GM13976 (cell line): ENCODE measurements around the gene BRPF3.

Experiments used
- DNase-seq: peaks from one replicate; pipeline ENCODE4 v3.0.0; 2012; ENCODE audit warnings: low spot score
- CTCF ChIP-seq: IDR thresholded peaks from 2 replicates; pipeline ENCODE4 v1.5.1; 2012; ENCODE audit warnings: borderline replicate concordance, mild to moderate bottlenecking; ENCODE audit not compliant: insufficient read depth; ENCODE audit errors: extremely low read depth, missing control alignments, control extremely low read depth
- in situ Hi-C: fragments of 300-500 bp; cut with MboI; formaldehyde crosslinking; loops from one replicate; pipeline ENCODE4 v1.12.0; 2022; ENCODE audit warnings: low sequenced_read_pairs, mixed read lengths, inconsistent platforms; ENCODE audit not compliant: unreplicated experiment

The BRPF3 gene

GRCh38 chr6:36243562-36244212 lies 47.1 kb downstream of the BRPF3 start:
- TF ChIP-seq CTCF, result no peak
- in situ Hi-C loops, result no loop called here
- DNase-seq, result no peak

- DNase-seq, result no peak
Observed at GRCh38 chr6:36244641-36245280, 48.2 kb downstream of the BRPF3 start.

GRCh38 chr6:36245572-36246061 lies 49.1 kb downstream of the BRPF3 start:
- in situ Hi-C loops, result no loop called here
- DNase-seq, result no peak
- TF ChIP-seq CTCF, result no peak

More at GRCh38 chr6:36244641-36245280, 48.2 kb downstream of the BRPF3 start:
- TF ChIP-seq CTCF, result no peak
- in situ Hi-C loops, result no loop called here

GRCh38 chr6:36246506-36247268 lies 50.1 kb downstream of the BRPF3 start:
- no peak for TF ChIP-seq CTCF
- in situ Hi-C loops, result no loop called here
- DNase-seq, result no peak

GRCh38 chr6:36247693-36248092 lies 51.1 kb downstream of the BRPF3 start:
- TF ChIP-seq CTCF, result no peak
- no peak for DNase-seq
- in situ Hi-C loops, result no loop called here

- no peak for DNase-seq
- in situ Hi-C loops, result no loop called here
- no peak for TF ChIP-seq CTCF
Observed at GRCh38 chr6:36248980-36249379, 52.4 kb downstream of the BRPF3 start.
